NCI-H1436 treated with DMSO at 0.1 percent for 48 hours (cell line): ENCODE results near the gene AHI1.
A peak's percentile ranks its signal among the peaks of the same experiment; 100 is the strongest.
"Not testable (repeated sequence)": the region's sequence is repeated elsewhere in the genome, so short reads cannot be mapped to it uniquely, and the experiment has no call there.

Experiments used
- DNase-seq: peaks from one replicate; lab custom pipeline; 2025; lab: John Stamatoyannopoulos, UW

AHI1 gene

GRCh38 chr6:135261872-135262725 is 235.4 kb downstream of the AHI1 start:
- no peak for DNase-seq

GRCh38 chr6:135260612-135261011 is 236.9 kb downstream of the AHI1 start:
- DNase-seq = no peak

GRCh38 chr6:135258970-135259369 is 238.6 kb downstream of the AHI1 start:
- no peak for DNase-seq

GRCh38 chr6:135257631-135258405 is 239.7 kb downstream of the AHI1 start:
- DNase-seq = no peak

- no peak for DNase-seq
Observed at GRCh38 chr6:135256866-135257265, 240.7 kb downstream of the AHI1 start.

- DNase-seq = no peak
Observed at GRCh38 chr6:135254471-135254870, 243.1 kb downstream of the AHI1 start.

GRCh38 chr6:135251498-135252441 is 245.8 kb downstream of the AHI1 start:
- DNase-seq = no peak

GRCh38 chr6:135250751-135251497 is 246.6 kb downstream of the AHI1 start:
- peak; percentile 51 for DNase-seq

- DNase-seq = no peak
Observed at GRCh38 chr6:135250234-135250633, 247.3 kb downstream of the AHI1 start.

GRCh38 chr6:135246412-135247012 is 251.0 kb downstream of the AHI1 start:
- DNase-seq = not testable (repeated sequence)

- DNase-seq = no peak
Observed at GRCh38 chr6:135244805-135245204, 252.7 kb downstream of the AHI1 start.

- DNase-seq = no peak
Observed at GRCh38 chr6:135243871-135244796, 253.4 kb downstream of the AHI1 start.

- no peak for DNase-seq
Observed at GRCh38 chr6:135240711-135241110, 256.8 kb downstream of the AHI1 start.

- DNase-seq = no peak
Observed at GRCh38 chr6:135236732-135237131, 260.8 kb downstream of the AHI1 start.

- no peak for DNase-seq
Observed at GRCh38 chr6:135236319-135236718, 261.2 kb downstream of the AHI1 start.

GRCh38 chr6:135235716-135236115 is 261.8 kb downstream of the AHI1 start:
- DNase-seq = no peak

- DNase-seq = no peak
Observed at GRCh38 chr6:135234492-135234780, 263.1 kb downstream of the AHI1 start.

GRCh38 chr6:135233686-135234491 is 263.7 kb downstream of the AHI1 start:
- no peak for DNase-seq
